Right kidney (tissue), 1 donor: ENCODE data around the gene DCP2.

Experiments
- DNase-seq: peaks from one replicate; pipeline ENCODE4 v3.0.0-alpha.2; 2016

Gene DCP2

DNA sequence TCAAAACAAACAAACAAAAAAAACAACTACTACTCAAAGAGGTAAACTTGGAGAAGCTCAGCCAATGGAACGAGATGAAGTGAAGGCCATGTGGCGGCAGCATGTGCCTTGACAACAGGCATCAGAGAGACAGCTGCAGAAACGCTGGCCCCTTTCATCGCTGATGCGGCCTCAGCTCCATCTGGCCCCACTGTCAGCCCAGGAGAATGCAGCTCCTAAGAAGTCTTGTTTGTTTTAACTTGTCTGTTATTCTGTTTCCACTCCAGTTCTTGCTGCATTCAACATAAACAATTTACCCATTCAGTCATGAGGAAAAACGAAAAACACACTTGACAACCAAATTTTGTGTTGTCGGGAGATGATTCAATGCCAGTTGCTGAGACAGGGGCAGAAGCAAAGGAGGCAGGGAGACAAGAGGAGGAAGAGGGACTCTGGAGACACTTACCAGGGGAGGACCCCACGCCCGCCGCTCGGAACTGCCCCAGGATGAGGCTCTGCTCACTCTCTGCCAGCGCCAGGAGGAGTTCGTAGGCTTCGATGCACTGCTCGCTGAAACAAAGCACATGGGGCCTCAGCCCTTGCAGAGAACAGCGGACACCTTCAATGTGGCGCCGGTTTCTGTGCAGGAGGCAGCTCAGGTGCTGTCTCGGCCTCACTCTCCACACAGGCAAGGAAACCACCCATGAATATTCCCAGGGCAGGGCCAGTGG, 91.2 kb downstream of the DCP2 start:
- DNase-seq: no peak

DNA sequence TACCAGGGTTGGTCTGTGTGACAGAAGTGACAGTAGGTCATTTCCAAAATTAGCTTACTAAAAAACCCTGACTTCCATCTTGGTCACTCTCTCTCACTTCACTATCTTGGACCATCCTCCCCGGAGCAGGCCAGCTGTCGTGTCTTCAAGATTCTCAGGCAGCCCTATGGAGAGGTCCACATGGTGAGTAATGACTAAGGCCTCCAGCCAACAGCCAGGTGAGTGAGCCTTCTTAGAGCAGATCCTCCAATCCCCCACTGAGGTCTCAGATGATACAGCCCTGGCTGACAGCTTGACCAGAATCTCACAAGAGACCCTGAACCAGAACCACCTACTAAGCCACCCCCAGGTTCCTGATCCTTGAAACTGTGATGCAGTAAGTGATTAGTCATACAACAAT, 92.0 kb downstream of the DCP2 start:
- DNase-seq: no peak
